HG03108 (cell line): Measurements from ENCODE around the gene RITA1.
A peak's percentile ranks its signal among the peaks of the same experiment; 100 is the strongest.
"Not testable (repeated sequence)": the region's sequence is repeated elsewhere in the genome, so short reads cannot be mapped to it uniquely, and the experiment has no call there.

Experiments used
- ATAC-seq: cut with Tn5 transposase; IDR thresholded peaks from one replicate; pipeline ENCODE4 v1.9.1; 2021; ENCODE audit warnings: moderate library complexity; ENCODE audit not compliant: unreplicated experiment

RITA1 gene, protein sequence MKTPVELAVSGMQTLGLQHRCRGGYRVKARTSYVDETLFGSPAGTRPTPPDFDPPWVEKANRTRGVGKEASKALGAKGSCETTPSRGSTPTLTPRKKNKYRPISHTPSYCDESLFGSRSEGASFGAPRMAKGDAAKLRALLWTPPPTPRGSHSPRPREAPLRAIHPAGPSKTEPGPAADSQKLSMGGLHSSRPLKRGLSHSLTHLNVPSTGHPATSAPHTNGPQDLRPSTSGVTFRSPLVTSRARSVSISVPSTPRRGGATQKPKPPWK

DNA sequence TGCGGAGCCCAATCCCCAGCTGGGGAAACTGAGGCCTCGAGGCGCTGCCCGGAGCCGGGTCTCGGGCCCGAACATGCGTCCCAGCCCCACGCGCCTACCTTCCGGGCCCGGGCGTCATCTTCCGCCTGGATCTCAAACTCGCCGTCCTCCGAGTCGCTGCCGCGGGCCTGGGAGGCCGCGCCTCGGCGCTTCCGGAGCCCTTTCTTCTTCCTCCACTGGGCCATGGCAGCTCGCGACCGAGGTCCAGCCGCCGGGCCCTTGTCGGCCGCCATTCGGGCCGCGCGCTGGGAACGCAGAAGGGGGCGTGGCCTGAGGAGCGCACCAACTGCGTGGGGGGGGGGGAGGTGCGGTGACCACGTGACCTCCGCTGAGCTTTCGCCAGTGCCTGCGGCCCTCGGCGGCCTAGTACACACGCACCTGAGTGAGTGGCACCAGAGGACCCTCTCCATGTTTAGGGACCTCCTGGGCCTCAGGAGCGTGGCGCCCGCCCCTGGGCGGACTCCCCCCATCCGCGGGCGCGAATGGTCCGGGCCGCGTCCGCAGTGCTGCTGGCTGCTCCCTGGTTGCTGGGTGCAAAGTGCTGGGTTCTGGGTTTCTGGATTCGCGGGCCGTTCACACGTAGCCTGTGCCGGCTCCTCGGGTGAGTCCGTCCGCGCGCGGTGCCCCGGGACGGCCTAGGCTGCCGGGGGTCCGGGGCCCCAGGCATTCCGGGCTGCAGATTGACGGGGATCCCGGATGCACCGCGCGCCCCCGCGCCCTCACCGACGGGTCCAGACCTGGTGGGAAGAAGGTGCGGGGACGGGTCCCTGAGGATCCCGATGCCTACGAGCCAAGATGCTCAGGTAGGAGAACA, at the start of gene RITA1, which contains the start of gene DDX54:
TSS of gene RITA1 (plus strand) at position 542 of the 853 bp plus-strand sequence. CDS start 1,026 bp downstream, outside the sequence.
TSS of gene DDX54 (minus strand) at position 299 of the 853 bp plus-strand sequence. CDS start at position 272, 27 bp downstream.
- peak; percentile 40 for ATAC-seq

DNA sequence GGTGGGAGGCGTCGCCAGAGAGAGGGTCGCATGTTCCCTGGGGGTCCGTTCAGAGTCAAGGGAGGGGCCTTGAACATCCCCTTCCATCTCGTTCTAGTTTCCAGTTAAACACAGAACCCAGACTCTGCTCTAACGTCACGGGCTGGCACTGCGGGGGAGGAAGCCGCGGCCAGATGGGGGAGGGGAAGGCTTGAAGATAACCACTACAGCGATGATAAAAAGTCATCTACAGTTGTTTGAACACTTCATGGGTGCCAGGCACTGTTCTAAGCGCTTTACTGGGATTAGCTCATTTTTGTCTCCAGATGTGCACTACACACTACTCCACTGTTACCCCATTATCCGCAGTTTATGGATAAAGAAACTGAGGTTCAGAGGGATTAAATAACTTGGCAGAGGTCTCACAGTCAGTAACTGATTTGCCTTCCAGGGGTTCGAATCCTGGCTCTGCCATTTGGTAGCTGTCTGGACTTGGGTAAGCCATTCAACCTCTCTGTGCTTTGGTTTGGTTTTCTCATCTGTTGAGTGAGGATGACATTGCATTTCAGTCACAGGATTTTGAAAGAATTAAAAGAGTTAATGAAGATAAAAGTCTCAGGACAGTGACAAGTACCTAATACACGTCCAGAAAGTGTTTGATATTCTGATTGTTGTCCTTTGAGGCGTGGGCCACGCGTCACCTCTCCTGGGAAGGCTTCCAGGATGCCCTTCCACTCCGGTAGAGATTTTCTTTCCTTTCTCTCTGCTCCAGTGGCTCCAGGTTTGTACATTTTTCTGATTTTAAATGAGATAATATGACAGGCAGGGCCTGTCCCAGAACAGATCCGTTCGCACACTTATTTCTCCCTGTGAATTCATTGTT, 49.2 kb upstream of the RITA1 start:
- ATAC-seq = no peak

DNA sequence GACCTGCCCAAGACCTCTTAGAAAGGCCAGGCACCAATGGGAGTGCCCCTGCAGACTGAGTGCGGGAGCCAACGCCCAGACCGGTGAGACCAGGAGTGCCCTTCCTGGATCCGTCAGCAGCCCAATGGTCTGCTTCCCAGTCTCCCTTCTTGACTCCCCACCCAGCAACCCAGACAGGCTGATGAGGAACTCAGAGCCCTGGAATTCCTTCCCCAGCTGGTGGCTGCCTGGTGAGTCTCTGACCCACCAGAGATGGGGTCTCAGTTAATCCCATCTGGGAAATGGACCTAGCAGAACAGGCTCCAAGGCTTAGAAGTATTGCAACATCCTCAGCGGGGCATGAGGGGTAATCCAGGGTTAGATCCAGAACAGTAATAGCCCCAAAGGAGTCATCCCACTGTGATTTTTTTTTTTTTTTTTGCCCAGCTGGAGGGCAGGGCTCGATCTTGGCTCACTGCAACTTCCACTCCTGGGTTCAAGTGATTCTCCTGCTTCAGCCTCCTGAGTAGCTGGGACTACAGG, 48.5 kb upstream of the RITA1 start:
- ATAC-seq = no peak

DNA sequence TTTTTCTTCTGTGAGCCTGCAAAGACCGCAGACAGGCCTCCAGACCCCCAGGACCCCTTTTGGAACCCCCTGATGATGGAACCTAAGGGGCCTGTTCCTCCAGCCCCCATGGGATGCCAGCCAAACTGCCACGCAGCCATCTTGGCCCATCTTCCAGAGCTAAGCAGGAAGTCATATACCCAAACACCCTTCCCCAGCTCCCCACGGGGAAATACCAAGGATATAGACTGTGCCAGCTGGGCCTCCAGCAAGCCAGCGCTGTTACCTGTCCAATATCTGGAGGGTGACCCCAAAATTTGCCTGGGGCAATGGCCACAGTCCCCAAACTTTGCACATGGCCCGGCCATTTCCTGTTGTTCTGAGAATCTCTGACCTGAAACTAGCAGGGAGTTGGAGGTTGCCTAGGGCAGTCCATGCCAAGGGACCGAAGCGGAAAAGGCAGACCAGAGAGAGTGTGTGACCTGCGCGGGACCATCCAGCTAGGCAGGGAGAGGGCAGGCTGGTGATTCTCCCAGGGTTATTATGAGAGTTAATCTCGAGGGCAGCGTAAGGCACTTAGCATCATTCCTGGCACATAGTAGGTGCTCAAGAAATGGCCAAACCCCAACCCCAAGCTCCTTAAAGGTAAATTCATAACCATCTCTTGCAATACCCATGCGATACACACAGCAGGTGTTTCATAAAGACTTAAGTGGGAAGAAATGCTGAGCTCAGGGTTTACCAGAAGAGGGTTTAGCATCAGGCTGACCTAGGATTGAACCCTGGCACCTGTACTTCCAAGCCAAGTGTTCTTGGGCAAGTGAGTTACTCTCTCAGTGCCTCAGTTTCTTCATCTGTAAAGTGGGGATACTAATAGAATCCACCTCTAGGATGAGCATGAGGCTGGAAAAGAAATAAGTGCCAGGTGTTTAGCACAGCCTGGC, 47.4 kb upstream of the RITA1 start:
- no peak for ATAC-seq

DNA sequence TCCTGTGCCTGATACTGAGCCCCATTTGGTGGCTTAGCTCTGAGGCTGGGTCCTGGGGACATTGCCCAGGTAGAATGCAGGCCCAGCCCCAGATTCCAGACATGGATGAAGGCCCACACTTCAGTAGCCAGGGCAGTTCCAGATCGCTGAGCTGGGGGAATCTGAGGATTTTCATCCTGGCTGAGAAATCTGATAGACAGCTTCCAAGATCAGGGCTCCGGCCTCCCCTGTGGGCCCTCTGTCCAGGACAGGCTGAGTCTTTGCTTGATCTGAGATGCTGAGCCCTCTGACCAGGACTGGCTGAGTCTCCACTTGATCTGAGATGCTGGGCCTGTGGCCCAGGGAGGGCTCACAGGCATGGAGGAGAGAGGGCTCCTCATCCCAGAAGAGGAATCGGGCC, 46.7 kb upstream of the RITA1 start:
- no peak for ATAC-seq

DNA sequence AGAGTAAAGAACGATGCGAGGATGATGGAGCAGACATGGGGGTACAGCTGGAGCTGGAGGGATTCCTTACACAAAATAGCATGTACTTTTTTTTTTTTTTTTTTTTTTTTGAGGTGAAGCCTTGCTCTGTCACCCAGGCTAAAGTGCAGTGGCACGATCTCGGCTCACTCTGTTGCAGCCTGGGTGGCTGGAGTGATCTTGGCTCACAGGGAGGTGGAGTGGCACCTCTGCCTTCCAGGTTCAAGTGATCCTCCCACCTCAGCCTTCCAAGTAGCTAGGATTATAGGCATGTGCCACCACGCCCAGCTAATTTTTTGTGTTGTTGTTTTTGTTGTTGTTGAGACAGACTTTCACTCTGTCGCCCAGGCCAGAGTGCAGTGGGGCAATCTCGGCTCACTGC, 44.8 kb upstream of the RITA1 start:
- no peak for ATAC-seq

DNA sequence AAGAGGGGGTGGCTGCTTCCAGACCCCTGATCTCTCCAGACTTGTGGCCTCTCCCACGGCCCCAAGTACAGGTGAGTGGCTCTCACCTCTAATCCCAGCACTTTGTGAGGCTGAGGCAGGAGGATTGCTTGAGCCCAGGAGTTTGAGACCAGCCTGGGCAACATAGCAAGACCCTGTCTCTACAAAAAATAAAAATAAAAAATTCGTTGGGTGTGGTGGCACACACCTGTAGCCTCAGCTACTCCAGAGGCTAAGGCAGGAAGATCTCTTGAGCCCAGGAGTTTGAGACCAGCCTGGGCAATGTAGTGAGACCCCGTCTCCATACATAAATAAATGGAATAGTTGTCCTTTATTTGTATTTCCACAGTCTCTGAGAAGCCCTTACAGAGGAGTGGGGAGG, 43.8 kb upstream of the RITA1 start:
- ATAC-seq = not testable (repeated sequence)

DNA sequence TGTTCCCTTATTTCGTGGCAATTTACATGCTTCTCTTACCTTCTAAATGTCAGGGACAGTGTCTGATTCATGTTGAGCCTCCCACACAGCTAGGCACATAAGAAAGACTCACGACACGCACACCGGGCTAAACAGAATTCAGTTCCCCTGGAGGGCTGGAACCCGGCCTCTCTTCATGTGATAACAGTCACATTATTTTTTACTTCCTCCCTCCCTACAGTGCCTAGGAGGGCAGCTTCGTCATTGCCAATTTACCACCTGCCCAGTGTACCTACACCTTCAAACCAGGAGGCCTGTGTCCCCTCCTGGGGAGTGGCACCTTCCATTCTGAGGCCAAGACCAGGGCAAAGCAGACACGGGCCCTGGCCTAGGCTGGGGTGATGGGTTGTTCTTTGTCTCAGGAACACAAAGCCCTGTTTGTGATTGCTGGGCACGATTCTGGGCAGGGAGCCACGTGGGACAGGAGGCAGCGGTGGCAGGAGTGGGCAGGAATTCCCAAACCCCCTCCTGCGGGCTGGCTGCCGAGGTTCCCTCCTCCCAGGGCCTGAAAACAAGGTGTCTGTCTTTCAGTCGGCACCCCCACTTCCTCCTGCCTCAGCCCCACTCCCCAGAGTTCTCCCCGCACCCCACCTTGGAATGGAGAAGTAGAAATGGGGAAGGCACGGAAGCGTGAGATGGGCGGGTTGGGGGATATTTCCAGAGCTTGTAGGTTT, 43.2 kb upstream of the RITA1 start:
- ATAC-seq = no peak

DNA sequence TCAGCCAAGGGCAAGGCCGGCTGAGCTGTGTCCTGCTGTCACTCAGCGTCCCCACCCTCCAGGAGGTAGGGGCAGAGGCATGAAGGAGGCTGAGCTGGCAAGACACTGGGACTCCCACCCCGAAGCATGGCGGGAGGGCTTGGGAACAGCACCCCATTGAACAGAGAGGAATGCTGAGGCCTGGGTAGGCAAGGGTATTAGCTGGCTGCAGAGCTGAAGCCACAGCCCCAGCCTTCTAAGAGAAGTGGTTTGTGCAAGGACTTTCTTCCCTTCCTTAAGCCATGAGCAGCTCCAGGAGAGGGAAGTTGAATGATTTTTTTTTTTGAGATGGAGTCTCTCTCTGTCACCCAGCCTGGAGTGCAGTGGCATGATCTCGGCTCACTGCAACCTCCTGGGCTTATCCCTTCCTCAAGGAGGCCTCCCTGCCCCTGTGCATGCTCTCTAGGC, 42.6 kb upstream of the RITA1 start:
- ATAC-seq = no peak

DNA sequence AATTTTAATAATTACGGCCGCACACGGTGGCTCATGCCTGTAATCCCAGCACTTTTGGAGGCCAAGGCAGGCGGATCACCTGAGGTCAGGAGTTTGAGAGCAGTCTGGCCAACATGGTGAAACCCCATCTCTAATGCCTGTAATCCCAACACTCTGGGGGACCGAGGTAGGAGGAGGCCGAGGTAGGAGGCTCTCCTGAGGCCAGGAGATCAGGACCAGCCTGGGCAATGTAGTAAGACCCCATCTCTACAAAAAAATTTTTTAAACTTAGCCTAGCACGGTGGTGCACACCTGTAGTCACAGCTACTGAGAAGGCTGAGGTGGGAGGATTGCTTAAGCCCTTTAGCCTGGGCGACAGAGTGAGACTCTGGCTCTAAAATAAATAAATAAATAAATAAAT, 41.6 kb upstream of the RITA1 start:
- ATAC-seq = no peak

DNA sequence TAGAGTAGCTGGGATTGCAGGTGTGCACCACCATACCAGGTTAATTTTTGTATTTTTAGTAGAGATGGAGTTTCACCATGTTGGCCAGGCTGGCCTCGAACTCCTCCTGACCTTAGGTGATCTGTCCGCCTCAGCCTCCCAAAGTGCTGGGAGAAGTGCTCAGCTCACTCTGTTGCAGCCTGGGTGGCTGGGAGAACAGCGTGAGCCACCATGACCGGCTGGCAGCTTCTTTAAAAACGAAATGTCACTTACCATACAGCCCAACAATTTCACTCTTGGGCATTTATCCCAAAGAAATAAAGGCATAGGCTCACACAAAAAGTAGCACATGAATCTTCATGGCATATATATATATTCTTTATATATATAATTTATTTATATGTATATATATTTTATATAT, 40.7 kb upstream of the RITA1 start:
- ATAC-seq = no peak

DNA sequence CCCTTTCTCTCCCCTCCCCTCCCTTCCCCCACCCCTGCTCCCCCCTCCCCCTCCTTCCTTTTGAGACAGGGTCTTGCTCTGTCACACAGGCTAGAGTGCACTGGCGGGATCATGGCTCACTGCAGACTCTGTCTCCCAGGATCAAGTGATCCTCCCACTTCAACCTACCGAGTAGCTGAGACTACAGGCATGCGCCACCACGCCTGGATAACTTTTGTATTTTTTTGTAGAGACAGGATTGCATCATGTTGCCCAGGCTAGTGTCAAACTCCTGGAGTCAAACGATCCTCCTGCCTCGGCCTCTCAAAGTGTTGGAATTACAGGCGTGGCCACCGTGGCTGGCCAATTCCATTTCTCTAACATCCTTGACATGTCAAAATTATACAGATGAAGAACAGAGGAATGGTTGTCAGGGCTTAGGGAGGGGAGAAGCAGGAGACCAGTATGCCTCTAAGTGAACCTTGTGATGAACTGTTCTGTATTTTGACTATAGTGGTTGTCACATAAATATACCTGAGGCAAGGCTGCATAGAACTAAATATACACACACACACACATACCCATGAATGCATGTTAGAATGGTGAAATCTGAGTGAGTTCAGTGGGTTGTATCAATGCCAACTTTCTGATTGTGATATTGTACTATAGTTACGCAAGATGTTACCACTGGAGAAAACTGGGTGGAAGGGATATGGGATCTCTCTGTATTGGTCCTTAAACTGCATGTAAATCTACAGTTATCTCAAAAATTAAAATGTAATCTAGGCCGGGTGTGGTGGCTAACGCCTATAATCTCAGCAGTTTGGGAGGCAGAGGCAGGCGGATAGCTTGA, 39.6 kb upstream of the RITA1 start:
- no peak for ATAC-seq

DNA sequence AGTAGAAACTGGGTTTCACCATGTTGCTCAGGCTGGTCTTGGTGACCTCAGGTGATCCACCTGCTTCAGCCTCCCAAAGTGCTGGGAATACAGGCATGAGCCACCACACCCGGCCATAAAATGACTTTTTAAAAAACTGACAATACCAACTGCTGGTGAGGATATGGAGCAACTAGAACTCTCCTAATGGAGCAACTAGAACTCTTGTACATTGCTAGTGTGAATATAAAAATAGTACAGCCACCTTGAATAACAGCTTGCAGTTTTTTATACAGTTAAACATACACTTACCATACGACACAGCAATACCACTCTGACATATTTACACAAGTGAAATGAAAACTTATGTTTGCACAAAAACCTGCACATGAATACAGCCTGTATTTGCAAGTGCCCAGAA, 38.5 kb upstream of the RITA1 start:
- no peak for ATAC-seq

DNA sequence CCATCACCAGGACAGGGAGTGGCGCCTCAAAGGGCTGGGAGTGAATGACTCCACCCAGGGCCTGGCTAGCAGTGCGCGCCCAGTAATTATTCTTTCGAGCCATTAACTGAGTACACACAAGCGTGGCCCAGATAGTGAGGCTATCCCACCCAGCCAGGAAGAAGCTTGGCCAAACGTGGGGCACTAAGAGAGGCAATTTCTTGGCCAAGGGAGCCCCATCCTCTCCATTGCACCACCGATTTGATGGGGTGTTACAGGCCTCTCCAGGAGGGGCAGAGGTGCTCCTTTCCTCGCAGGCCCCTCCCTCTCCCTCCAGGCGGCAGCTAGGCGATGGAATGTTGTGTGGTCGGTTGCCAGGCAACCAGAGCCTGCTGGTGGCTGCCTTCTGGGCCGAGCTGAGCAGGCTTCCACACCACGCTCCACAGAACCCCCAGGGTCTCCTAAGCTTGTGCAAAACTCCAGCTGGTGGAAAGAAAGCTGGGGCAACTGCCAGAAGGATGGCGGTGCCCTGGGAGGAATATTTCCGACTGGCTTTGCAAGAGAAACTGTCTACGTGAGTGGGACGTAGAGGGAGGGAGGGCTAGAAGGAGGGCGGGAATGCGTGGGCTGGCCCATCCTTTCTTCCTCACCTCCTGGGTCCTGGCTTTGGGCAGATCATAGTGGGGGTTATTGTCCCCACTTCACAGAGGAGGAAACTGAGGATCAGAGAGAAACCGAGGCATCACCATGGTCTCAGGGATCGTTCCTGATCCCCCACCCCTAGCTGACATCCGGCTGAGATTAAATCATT, 36.0 kb upstream of the RITA1 start, which contains the start of gene CFAP73:
TSS of gene CFAP73 (plus strand) at position 364 of the 790 bp plus-strand sequence. CDS start at position 498, 134 bp downstream.
- ATAC-seq = no peak

DNA sequence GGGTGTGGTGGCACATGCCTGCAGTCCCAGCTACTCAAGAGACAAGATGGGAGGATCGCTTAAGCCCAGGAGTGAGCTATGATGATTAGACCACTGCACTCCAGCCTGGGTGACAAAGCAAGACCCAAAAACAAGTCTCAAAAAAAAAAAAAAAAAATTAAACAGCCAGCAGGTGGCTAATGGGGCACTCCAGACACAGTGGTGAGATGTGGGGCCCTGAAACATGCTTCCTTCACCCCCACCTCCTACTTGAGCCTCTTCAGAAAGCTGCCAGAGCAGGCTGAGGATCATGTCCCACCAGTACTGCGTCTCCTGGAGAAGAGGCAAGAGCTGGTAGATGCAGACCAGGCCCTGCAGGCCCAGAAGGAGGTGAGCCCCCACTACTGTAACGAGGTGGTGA, 33.9 kb upstream of the RITA1 start:
- no peak for ATAC-seq

DNA sequence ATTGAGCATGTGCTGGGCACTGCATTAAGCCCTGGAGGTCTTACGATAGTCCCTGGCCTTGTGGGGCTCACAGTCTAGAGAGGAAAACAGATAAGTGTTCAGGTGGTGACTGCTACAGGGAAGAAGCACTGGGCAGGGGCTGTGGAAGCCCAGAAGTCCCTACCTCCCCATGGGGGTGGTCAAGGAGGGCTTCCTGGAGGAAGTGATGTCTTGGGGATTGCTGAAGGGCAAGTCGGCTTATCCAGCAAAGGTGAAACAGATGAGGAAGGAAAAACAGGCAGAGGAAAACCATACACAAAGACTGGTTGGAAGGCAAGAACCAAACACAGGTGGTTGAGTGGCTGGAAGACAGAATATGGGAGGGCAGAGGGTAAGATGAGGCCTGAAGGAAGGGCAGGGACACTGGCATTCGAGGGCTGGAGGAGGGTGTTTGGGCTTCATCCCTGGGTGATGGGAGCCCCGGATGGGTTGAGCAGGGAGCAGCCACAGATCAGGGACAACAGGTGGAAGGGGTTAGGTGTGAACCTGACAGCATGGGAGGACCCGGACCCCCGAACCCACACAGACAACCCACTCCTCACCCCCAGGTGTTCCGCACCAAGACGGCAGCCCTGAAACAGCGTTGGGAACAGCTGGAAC, 33.2 kb upstream of the RITA1 start:
- ATAC-seq = no peak
